GM19193 (cell line): ENCODE measurements around the gene PLPPR5.

Source experiments
- POLR2A ChIP-seq: IDR thresholded peaks from 4 replicates; pipeline ENCODE4 v1.6.1; 2011; ENCODE audit not compliant: insufficient read depth, insufficient read length; ENCODE audit errors: extremely low read depth

PLPPR5 gene

GRCh38 chr1:98932184-98932583, 72.5 kb downstream of the PLPPR5 start:
- no peak for TF ChIP-seq POLR2A

GRCh38 chr1:98931128-98931835, 73.4 kb downstream of the PLPPR5 start:
- TF ChIP-seq POLR2A: no peak

GRCh38 chr1:98929437-98929836, 75.2 kb downstream of the PLPPR5 start:
- no peak for TF ChIP-seq POLR2A

- no peak for TF ChIP-seq POLR2A
These were observed 78.1 kb downstream of the PLPPR5 start for GRCh38 chr1:98926597-98926996.

GRCh38 chr1:98924977-98925376, 79.7 kb downstream of the PLPPR5 start:
- no peak for TF ChIP-seq POLR2A

GRCh38 chr1:98923667-98924066, 81.0 kb downstream of the PLPPR5 start:
- no peak for TF ChIP-seq POLR2A

- no peak for TF ChIP-seq POLR2A
These were observed 82.8 kb downstream of the PLPPR5 start for GRCh38 chr1:98921817-98922216.

GRCh38 chr1:98920441-98921110, 84.1 kb downstream of the PLPPR5 start:
- TF ChIP-seq POLR2A: no peak

- no peak for TF ChIP-seq POLR2A
These were observed 85.0 kb downstream of the PLPPR5 start for GRCh38 chr1:98919652-98920051.

- no peak for TF ChIP-seq POLR2A
These were observed 85.5 kb downstream of the PLPPR5 start for GRCh38 chr1:98919211-98919610.

GRCh38 chr1:98914547-98914946, 90.1 kb downstream of the PLPPR5 start:
- no peak for TF ChIP-seq POLR2A

GRCh38 chr1:98910827-98911226, 93.8 kb downstream of the PLPPR5 start:
- TF ChIP-seq POLR2A: no peak

GRCh38 chr1:98908980-98909379, 95.7 kb downstream of the PLPPR5 start:
- TF ChIP-seq POLR2A: no peak

- TF ChIP-seq POLR2A: no peak
These were observed 97.9 kb downstream of the PLPPR5 start for GRCh38 chr1:98906809-98907208.

- TF ChIP-seq POLR2A: no peak
These were observed 98.3 kb downstream of the PLPPR5 start for GRCh38 chr1:98906361-98906760.

- no peak for TF ChIP-seq POLR2A
These were observed 100.0 kb downstream of the PLPPR5 start for GRCh38 chr1:98904684-98905083.
